Suprapubic skin (tissue), 4 donors: ENCODE measurements around the gene RCOR1.

Source experiments
- EP300 ChIP-seq: sonication (generic); formaldehyde crosslinking; IDR thresholded peaks from one replicate; pipeline ENCODE4 v1.6.1; 2017; ENCODE audit warnings: antibody characterized with exemption
- POLR2A ChIP-seq, 2 donors: fragments of 450-650 bp; IDR thresholded peaks; one replicate each; pipeline ENCODE4 v1.6.1; 2017; ENCODE audit warnings: antibody characterized with exemption in 2 of 2, mild to moderate bottlenecking in 2 of 2, moderate library complexity in 2 of 2
- POLR2AphosphoS5 ChIP-seq, 3 donors: sonication (generic); formaldehyde crosslinking; IDR thresholded peaks; one replicate each; pipeline ENCODE4 v1.6.1; 2017; ENCODE audit warnings: antibody characterized with exemption in 3 of 3
- TF ChIP-seq, protein P1 (sequence below), 2 donors: fragments of 200-600 bp in 1 of 2; fragments of 450-650 bp in 1 of 2; sonication (generic) in 1 of 2; IDR thresholded peaks; one replicate each; pipeline ENCODE4 v1.5.1; 2016 to 2019; ENCODE audit warnings: antibody characterized with exemption in 2 of 2, mild to moderate bottlenecking in 1 of 2, moderate library complexity in 1 of 2

DNA sequence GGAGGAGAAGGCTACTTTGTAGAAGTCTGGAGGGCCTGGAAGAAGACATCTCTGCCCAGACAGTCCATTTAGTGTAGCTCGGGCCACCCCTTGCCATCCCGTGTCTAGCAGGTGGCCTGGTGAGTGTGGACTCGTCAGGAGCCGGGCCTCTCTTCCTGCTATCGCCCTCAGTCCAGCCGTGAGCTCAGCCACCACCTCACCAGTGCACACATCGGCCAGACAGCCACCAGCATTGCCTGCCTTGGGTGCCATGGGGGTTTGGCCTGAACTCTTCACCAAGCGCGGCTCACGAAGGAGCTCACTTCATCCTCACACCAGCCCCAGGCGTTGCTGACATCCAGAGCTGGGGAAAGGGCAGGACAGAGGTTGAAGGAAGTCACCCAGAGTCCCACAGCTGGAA lies 165.2 kb downstream of the RCOR1 start:
- TF ChIP-seq, protein P1, sequence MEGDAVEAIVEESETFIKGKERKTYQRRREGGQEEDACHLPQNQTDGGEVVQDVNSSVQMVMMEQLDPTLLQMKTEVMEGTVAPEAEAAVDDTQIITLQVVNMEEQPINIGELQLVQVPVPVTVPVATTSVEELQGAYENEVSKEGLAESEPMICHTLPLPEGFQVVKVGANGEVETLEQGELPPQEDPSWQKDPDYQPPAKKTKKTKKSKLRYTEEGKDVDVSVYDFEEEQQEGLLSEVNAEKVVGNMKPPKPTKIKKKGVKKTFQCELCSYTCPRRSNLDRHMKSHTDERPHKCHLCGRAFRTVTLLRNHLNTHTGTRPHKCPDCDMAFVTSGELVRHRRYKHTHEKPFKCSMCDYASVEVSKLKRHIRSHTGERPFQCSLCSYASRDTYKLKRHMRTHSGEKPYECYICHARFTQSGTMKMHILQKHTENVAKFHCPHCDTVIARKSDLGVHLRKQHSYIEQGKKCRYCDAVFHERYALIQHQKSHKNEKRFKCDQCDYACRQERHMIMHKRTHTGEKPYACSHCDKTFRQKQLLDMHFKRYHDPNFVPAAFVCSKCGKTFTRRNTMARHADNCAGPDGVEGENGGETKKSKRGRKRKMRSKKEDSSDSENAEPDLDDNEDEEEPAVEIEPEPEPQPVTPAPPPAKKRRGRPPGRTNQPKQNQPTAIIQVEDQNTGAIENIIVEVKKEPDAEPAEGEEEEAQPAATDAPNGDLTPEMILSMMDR (IDR thresholded peaks at IDR 0.05) = no peak
- no peak for TF ChIP-seq POLR2AphosphoS5 (IDR thresholded peaks at IDR 0.05)
- TF ChIP-seq EP300 = no peak
- no peak for TF ChIP-seq POLR2A (IDR thresholded peaks at IDR 0.05)
